ENCODE measurements around the gene PLXNB1.
A peak's percentile ranks its signal among the peaks of the same experiment; 100 is the strongest.
"Not testable (repeated sequence)": the region's sequence is repeated elsewhere in the genome, so short reads cannot be mapped to it uniquely, and the experiment has no call there.

Gene PLXNB1

DNA sequence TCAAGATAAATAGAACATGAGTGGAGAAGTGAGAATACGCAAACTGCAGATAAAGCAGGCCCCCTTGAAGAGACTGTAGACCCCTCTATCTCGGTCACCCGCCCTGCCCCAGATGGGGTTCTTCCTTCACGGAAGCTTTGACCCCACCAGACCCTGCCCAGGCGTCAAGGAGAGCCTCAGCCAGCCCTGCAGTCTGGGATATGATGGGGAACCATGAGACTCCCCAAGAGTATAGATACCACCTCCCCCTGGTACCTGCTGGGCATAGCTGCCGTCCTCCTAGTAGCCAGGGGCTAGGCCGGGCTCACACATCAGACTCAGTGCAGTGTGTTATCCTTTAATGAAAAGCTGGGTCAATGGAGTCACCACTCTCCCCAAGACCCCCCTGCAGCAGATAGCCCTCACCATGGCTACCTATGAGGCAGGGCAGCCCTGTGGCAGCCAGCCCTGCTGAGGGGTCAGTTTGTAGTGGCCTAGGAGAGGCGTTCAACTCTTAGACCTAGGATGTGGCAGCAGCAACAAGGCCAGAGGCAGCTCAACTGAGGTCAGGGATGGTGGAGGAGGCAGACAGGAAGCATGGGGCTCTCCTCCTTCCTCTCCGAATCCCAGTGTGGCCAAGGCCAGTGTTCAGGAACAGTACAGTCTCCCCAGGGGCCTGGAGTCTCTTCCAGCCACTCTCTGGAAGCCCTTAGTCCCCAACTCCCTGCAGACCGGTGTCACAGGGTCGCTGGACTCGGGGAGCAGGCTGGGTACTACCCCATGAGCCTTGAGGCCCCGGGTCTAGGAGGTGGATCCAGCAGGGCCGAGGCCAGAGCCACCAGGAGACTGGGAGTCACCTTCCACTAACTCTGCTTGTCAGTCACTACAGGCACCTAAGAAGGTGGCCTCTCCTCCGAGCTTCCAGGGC, 26.1 kb downstream of the PLXNB1 start:
- DNase-seq: no peak

DNA sequence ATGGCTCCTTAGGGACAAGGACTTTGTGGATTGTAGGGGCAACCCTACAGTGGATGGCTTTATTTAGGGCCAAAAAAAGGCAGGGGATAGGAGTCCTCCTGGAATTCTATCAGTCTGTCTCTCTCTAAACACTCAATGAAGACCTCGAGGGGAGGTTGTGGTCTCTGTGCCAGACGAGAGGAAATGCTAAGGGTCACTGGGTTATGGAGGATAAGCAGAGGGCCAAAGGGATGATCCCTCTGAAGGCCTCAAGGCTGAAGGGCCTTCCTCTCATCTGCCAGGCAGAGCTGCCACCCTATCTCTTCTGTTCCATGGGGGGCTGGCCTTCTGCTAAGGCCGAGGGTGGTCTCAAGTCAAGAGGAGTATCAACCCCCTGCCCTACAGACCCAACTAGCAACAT, 27.0 kb downstream of the PLXNB1 start:
- DNase-seq: no peak

- no peak for DNase-seq
Observed at GRCh38 chr3:48402281-48402732, 27.6 kb downstream of the PLXNB1 start.

GRCh38 chr3:48401434-48401901, 28.4 kb downstream of the PLXNB1 start:
- DNase-seq: not testable (repeated sequence)

DNA sequence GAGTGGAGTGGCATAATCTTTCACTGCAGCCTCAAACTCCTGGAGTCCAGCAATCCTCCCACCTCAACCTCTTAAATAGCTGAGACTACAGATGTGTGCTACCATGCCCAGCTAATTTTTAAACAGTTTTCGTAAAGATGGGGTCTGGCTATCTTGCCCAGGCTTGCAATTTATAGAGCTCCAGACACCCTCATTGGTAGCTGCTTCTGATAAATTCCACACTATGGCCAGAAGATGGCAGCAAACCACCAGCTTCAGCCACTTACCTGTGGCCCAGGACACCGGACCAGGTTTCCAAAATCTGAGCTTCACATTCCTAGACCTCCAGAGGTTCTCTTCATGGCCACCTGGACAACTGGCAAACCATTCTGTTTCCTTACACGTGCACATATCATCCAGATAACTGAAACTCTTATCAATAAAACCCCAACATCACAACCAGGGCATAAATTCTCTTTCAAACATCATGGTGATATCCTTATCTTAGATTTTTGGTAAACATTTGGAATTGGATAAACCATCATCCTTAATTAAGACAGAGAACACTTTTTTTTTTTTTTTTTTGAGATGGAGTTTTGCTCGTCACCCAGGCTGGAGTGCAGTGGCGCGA, 29.0 kb downstream of the PLXNB1 start:
- peak; percentile 24 to 45 for DNase-seq

DNA sequence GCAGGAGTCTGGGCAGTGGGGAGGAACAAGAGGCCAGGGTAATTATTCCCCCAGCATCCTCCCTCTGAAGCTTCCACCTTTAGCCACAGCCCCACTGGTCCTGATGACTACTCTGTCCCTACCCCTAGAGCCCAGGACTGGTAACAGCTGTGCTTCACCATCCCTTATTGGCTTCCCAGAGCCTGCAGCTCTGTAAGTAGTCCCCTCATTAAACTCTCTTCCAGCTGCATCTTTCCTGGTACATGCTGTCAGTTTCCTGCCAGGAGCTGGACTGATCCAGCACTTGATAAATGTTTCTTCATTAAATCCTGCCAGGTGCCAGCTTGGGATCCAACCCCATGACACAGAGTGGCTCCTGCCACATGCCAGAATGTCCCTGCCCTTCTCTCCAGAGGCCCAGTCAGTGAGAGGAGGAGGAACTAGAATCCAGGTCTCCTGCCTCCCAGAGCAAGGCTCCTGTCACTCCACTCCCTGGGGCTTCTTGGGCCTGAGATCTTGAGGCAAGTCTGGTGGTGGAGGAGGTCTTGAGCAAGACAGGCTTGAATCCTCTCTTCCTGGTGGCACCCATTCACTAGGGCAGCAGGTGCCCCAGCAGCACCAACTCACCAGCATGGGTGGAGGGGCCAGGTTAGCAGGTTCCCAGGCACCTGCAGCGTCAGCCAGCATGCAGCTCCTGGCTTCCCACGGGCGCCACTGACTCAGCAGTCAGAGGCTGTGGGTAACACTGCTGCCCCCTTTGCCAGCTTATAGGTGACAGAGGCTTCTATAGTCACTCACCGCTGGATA, 30.3 kb downstream of the PLXNB1 start:
- peak in 1 of 2 experiments; percentile 28 for DNase-seq

DNA sequence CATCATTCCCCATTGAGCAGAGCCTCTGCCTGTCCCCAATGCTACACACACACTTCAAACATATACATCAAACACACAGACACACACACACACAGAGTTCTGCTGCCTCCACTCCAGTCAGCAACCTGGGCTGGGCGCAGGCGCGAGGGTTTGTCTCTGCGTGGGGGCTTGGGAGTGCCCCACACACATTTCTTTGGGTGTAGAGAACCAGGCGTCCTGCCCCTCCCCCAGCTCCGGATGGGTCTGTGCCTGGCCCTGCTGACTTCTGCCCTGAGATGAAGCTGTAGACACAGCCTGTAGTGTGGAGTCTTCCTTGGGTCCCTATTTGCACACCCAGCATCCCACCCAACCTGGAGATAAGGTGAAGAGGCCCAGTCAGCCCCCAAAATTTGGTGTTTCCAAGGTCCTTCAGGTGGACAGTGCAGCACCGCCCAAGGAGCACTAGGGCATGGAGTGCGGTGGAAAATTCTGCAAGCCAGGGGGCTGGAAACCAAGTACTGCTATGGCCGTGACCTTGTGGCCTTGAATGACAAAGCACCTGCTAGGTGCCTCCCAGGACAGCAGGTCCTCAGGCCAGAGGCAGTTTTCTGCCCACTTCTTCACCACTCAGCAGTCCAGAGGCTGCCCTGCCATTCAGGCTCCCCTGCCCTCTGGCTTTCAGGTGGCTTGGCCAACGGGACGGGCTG, 31.0 kb downstream of the PLXNB1 start:
- DNase-seq: no peak

DNA sequence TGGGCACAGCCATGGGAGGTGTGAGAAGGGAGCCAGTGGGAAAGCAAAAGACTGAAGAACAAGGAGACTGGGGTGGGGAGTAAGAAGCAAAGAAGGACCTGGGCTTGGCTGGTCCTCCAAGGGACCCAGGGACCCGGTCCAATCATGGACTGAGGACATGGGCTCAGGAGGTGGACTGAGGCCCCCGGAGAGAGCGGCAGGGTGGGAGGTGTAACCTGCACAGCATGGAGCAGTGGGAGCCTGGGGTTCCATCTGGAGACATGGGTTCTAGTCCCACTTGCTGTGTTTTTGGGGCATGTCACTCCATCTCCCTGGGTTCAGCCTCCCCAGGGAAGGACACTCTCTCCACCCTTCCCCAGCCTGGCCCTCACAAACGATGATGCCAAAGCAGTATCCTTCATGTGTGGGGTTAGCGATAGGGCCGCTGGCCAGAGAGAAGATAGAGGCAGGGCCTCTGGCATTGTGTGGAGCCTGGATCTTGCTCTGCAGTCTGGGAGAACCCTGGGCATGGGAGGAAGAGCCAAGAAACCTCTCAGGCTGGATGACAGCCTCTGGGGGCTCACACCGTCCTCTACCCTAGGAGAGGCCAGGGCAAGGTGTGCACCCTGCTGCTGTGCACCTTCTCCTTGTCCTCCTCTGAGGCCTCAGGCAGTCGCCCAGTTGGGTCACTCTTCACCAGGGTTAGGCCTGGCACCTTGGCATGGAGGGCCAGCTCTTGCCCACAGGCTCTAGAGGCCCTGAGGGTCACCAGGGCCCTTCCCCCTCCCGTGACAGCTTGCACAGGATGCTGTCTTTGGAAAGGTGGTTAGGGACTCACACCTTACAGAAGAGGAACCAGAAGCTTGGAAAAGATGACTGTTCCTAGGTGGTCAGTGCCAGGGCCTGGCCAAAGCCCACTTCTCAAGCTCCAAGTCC, 31.9 kb downstream of the PLXNB1 start:
- no peak for DNase-seq

DNA sequence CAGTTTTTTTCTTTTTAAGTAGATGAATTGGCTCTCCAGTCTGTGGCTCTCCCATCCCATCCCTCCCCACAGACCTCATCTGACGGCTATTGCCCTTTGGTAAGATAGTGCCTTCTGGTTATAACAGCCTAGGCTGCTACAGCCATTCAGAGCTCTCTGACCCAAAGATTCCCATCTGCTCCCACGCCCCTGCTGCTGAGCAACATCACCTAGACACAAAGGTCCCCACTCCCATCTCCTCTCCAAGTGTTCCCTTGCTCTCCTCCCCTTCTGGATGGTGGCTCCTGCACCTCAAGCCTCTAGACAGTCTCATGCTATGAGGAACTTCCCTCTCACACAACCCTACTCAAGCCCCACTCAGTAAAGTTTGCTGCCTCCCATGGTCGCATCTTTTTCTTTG, 34.2 kb downstream of the PLXNB1 start:
- no peak for DNase-seq

- DNase-seq: no peak
Observed at GRCh38 chr3:48394391-48394790, 35.5 kb downstream of the PLXNB1 start.

GRCh38 chr3:48388966-48389365, 40.9 kb downstream of the PLXNB1 start:
- no peak for DNase-seq

GRCh38 chr3:48387634-48388033, 42.3 kb downstream of the PLXNB1 start:
- no peak for DNase-seq

DNA sequence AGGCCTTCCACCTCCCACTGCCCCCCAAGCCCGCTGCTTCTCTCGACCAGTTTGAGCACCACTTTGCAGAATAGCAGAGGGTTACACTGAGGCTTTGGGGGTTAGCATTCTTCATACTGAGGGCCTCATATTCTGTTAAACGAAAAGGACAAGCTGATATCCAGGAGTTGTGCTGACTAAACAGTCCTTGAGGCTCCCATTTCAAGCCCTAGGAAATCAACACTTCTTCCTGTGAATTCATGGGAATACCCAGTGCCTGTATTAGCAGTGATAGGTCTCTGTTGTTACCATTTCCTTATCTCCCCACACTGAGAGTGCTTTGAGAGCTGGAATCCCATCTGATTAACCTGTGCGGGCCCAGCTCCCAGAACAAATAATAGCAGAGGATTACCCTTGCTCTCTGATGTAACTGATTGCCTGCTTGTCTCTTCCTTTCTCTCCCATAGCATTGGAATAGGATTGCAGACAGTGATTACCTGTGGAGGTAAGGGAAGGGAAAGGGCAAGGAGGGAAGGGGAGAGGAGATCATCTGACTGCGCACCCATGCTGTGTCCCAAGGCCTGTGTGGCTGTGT, 56.9 kb downstream of the PLXNB1 start:
- no peak for DNase-seq

- no peak for DNase-seq
Observed at GRCh38 chr3:48372377-48372770, 57.5 kb downstream of the PLXNB1 start.

- DNase-seq: no peak
Observed at GRCh38 chr3:48371651-48372376, 58.1 kb downstream of the PLXNB1 start, which contains the start of gene FBXW12. TSS of gene FBXW12 (plus strand) at chr3:48372219. CDS start at chr3:48372768, 549 bp downstream.

DNA sequence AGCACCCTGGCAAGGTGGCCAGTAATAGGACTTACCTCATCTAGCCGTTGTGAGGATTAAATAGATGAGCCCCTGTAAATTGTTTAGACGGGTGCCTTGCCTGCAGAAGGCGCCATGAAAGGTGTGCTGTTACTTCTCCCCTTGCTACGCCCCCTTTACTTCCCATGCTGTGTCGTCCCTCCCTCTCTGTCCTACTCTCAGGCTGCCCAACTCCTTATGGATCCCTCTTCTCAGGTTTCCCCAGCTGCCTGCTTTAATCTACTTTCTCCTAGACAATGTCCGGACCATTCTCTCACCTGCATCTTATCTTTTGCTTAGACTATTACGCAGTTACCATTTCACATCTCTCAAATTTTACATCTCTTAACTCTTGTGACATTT, 59.6 kb downstream of the PLXNB1 start:
- no peak for DNase-seq

- no peak for DNase-seq
Observed at GRCh38 chr3:48369693-48370332, 60.1 kb downstream of the PLXNB1 start.

DNA sequence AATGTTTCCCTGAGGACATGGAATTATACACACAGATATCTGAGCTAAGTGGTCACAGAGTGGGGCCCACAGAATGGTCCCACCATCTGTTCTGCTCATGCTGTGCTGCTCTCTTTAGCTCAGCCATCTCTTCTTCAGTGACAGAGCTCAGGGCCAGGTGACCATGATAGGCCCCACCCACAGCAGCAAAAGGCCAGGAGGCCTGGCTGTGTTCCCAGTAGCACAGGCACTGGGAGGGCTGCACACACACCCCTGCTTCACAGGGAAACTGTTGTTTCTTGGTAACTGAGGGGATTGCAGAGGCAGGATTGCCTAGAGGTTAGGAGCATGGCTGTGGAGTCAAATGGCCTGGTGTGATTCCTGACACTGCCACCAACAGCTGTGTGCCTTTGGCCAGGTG, 62.7 kb downstream of the PLXNB1 start:
- peak; percentile 71 to 77 for DNase-seq

DNA sequence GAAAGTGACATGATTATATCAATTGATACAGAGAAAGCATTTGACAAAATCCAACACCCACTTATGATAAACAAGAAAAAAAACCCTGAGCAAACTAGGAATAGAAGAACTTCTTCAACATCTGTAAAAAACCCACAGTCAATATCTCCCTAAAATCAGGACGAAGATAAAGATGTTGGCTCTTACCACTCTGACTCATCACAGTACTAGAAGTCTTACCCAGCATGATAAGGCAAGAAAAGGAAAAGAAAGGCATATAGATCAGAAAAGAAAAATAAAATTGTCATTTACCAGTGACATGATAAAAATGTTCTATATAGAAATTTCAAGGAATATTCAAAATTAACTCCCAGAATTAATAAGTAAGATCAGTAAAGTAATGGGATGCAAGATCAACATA, 65.0 kb downstream of the PLXNB1 start:
- no peak for DNase-seq

DNA sequence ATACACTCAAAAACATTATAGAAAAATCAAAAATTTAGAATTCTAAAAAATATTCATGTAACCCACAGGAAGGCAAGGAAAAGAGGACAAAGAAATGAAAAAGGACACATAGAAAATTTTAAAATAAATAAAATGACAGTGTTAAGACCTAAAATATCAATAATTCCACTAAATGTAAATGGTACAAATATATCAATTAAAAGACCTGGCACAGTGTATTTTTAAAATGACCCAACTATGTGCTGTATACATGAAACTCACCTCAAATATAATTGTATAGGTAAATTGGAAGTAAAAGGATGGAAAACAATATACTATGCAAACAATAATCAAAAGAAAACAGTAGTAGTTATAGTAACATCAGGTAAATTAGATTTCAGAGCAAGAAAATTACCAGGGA, 68.0 kb downstream of the PLXNB1 start:
- no peak for DNase-seq
